Activated effector memory CD4-positive, alpha-beta T cell treated with Interleukin-2 at 50 U/mL for 16 hours (primary cell): Measurements from ENCODE around the gene KIDINS220.
"Not testable (repeated sequence)": the region's sequence is repeated elsewhere in the genome, so short reads cannot be mapped to it uniquely, and the experiment has no call there.

Experiments
- DNase-seq: peaks from one replicate; pipeline ENCODE4 v3.0.0-alpha.2; 2020

Gene KIDINS220

DNA sequence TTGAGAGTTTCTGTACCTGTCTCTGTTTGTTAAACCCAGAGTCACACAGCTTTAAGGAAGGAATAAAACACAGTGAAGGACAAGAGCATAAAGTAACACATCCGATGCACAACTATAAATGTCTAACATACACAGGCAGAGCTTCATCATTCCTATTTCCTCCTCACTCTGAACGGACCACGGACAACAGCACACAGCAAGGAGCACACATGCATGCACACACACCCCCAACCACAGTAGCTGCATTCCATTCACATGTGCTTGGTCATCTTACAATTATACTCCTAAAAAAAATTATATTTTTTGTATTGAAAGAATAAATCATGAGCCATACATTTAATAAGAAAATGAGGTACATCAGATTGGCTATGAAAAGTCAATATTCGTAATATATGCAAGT lies 97.3 kb downstream of the KIDINS220 start:
- DNase-seq = no peak

DNA sequence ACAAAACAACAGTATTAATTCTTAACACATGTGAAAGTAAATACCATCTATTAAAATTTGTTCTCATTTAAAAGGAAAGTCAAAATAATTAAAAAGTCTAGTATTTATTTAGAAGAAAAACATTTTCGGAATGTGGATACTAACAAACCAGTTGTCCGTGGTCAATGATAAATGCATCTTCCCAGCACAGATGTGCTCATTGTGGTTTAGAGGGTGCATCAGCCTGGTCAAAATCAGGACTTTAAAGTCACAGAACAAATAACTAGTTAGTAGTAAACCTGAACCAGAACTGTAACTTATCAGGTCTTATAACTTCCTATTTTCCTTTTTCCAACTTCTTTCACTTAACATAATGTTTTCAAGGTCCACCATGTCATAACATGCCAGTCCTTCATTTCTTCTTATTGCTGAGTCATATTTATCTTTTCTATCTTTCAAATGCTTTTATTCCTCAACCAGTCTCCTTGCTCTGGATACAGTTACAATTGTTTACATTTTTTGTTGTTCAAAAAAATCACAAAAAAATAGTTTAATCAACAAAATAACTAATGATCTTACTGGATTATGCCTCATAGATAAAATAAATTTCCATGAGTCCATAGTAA lies 99.7 kb downstream of the KIDINS220 start:
- DNase-seq = no peak

DNA sequence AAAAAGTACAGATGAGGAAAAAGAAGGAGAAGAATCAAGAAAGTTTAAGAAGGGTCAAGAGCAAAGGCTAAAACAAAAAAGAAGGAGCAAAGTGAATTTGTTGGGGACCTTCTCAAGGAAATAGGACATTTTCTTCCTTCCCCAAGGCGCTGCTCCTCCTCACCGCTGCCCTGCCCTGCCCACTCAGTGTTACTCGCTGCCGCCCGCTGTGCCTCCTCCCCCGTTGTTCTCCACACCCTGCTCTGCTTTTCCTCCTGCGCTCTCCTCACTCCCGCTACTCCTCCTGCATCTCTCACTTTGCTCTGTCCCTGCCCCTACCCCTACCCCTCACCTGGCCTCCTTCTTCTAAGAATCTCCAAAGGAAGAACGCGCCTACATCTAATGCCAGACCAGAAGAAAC lies 104.8 kb downstream of the KIDINS220 start:
- DNase-seq = no peak

DNA sequence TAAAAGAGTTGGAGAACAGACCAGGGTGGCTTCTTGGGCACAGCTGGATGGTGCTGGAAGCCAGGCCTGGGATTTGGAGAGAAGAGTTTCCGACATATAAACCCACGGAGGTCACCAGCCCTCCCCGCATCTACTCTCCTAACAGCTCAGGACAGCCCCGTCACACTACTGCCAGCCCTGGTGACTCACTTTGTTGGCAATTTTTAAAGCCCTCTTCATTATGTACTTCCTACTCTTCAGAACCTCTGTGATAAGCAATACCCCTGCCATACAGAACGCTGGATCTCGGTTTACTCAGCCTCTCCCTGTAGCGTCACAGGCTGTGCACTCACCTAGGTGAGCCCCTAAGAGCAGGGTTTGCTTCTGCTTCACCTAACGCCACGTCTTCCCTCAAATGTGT lies 107.5 kb downstream of the KIDINS220 start:
- DNase-seq = no peak

- not testable (repeated sequence) for DNase-seq
Observed at GRCh38 chr2:8729101-8729500, 108.3 kb downstream of the KIDINS220 start.

GRCh38 chr2:8728305-8729015 lies 109.0 kb downstream of the KIDINS220 start:
- DNase-seq = no peak

GRCh38 chr2:8725838-8726237 lies 111.6 kb downstream of the KIDINS220 start:
- no peak for DNase-seq

- DNase-seq = no peak
Observed at GRCh38 chr2:8722986-8723385, 114.4 kb downstream of the KIDINS220 start.

DNA sequence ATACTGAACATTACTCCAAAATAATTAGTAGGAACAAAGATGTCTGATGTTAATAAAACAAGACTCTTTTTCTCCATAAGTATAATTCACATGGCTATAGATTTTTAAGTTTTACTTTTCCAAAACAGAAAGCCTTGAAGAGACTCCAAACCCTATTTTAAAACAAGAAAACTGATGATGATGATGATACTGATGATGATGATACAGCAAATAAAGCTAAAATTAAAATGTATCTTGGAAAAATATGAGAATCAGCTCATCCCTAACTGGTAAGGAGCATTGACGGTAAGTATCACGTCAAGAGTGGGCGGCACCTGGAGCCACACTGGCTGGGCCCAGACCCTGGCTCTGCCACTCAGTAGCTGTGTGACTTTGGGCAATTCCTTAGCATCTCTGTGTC lies 116.0 kb downstream of the KIDINS220 start:
- no peak for DNase-seq

DNA sequence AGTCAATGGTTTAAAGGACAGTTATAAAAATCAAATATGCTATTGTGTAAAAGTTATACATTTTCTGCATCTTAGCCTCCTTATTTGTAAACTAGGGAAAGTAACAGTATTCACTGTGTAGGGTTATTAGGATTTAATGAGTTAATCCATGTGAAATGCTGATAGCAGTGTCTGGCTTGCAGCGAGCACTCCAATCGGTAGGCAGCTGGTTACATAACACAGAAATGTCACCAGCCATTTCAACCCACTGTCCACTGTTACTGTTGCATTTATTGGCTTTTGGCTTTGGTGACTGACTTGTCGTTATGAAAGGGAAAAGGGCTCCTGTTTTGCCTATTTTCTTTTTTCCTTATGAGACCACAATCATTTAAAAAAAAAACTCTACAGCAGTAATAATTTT lies 116.7 kb downstream of the KIDINS220 start:
- DNase-seq = no peak

- no peak for DNase-seq
Observed at GRCh38 chr2:8719528-8719927, 117.9 kb downstream of the KIDINS220 start.

- DNase-seq = no peak
Observed at GRCh38 chr2:8714971-8715370, 122.4 kb downstream of the KIDINS220 start.

GRCh38 chr2:8714283-8714682 lies 123.1 kb downstream of the KIDINS220 start:
- no peak for DNase-seq

DNA sequence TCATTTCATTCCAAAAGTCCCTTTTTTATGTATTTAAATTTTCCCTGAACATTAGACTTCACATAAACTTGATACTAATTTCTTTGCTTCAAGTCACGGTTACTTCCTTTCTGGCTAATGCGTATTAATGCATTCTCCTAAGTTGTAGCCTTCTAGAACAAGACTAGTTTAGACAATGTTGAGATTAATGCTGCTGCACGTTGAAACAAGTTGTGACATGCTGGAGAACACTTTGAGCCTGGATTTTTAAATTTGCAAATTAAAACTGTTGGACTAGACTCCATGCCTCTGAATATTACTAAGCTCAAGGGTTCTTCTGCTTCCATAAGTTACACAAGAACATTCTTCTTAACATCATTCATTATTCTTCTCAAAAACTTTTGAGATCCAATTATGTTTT lies 126.5 kb downstream of the KIDINS220 start:
- DNase-seq = no peak

DNA sequence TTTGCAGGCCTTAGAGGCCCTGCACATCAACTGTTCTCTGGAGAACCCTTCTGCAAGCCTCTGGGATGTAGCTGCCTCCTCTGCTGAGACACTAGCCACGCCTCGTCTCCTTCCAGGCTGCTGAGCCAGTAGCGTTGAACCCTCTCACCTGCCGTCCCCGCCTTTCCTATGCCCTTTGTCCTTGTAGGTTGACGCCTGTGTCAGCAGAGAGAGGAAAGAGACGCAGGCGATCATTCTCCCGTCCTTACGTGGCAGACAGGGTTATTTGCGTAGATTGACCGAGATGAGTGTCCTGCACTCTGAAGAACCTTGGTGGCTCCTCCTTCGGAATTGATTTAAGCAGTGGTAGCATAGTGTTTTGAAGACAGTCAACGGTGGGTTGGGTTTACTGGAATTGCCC lies 127.8 kb downstream of the KIDINS220 start:
- DNase-seq = no peak

DNA sequence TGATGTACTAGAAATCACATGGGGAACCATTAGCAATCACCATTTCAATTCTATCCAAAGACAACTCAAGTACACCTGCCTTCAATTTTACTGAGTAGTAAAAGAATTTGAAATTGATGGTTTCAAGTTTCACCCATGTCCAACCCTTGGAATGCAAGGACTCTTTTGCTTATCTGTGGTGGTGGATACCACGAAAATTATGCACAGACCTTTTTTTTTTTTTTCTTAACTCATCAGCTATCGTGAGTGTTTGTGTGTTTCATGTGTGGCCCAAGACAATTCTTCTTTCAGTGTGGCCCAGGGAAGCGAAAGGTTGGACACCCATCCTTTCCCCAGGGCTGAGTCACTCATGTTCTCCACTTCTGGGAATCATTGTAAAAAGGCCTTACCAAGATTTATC lies 132.5 kb downstream of the KIDINS220 start:
- DNase-seq = no peak

GRCh38 chr2:8701681-8702379 lies 135.6 kb downstream of the KIDINS220 start:
- no peak for DNase-seq

- no peak for DNase-seq
Observed at GRCh38 chr2:8699839-8700238, 137.6 kb downstream of the KIDINS220 start.

GRCh38 chr2:8697190-8697589 lies 140.2 kb downstream of the KIDINS220 start:
- no peak for DNase-seq

GRCh38 chr2:8694737-8695136 lies 142.7 kb downstream of the KIDINS220 start:
- DNase-seq = no peak

DNA sequence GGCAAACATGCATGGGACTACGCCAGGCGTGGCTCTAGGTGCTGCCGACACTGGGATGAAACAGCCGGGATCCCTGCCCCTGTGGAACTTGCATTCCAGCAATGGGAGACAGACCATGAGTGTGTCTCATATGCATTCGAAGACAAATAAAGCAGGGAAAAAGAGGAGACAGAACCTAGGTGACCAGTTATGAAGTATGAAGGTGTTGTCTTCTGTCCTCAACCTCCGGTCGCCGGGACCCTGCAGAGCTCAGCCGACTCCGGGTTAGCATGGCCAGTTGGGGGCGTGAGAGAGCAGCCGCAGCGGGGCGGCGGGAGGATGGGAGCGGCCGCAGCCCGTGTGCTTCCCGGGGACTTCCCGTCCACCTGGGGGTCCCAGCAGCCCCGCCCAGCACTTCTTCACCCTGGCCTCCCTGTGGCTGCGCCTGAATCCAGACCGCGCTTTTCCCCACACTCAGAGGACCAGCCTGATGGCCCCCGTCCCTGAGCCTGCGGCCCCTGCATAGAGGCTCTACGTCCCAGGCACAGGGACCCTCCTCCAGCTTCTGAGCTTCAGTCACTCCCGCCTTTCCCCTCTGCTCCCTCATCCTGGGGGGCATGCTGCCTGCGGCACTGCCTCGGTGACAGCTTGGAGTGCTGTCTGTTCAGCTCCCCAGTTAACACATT lies 144.1 kb downstream of the KIDINS220 start:
- DNase-seq = no peak

GRCh38 chr2:8692783-8693156 lies 144.6 kb downstream of the KIDINS220 start:
- no peak for DNase-seq

DNA sequence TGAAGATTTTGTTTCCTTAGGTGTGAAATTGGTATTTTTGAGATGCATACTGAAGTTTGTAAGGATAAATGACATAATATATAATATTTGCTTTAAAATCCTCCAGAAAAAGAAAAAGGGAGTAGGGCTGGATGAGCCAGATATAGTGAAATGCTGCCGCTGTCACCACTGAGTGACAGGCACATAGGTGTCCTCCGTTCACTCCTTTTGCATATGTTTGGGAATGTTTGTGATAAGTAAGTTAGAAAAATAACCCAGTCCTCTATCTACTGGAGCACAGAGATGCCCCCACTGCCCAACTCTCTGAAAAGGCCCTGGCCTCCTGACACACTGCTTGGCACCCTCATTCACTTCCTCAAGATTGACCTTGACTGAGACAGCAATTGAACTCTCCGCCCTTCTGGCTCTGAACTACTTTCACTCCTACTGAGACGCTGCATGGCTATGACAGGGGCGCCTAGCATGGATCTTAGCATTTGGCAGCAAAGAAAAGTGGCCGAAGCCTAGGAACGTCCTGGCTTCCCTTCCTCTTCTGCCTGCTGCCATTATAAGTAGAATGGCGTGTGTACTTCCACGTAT lies 145.5 kb downstream of the KIDINS220 start:
- no peak for DNase-seq
